HCT116 (cell line): ENCODE measurements around the gene LRRTM4. TPM values are rescaled to one million over a fixed set of nuclear protein-coding genes. Genes with fewer than 3 reads are reported as not detected.

ENCODE experiments used
- ATAC-seq: fragments of 200-7000 bp; cut with Tn5 transposase; 2 replicates; pipeline ENCODE4 v1.9.1; 2020; ENCODE audit warnings: mild to moderate bottlenecking, moderate library complexity
- BruUV-seq: library from RNA; stranded (reverse); fragments of 400-500 nt; replicated peaks from 2 replicates; lab custom pipeline; 2021; lab: Mats Ljungman, UMichigan
- CTCF ChIA-PET: fragments of 300-600 bp; sonication (Branson Sonifier 250); formaldehyde crosslinking; loops from one replicate; lab custom pipeline; 2021; ENCODE audit warnings: antibody characterized with exemption; lab: Charles Lee
- POLR2A ChIA-PET: fragments of 300-600, 350-600 bp; sonication (Branson Sonifier 250); formaldehyde crosslinking; loops from one replicate; lab custom pipeline; 2021; ENCODE audit warnings: antibody characterized with exemption; lab: Charles Lee
- RAD21 ChIA-PET, 2 experiments: fragments of 300-600 bp; sonication (Branson Sonifier 250); formaldehyde crosslinking; loops; one replicate each; lab custom pipeline; 2023; ENCODE audit warnings: low total read pairs in 2 of 2; ENCODE audit not compliant: uncharacterized antibody in 2 of 2, unreplicated experiment in 2 of 2, low non-redundant PET in 1 of 2; lab: Charles Lee
- DNase-seq: peaks from one replicate; pipeline ENCODE4 v3.0.0-alpha.2; 2010; ENCODE audit warnings: low read depth, low spot score
- H2AFZ ChIP-seq: fragments of 200-600 bp; shearing (Covaris generic), sonication (generic); 2 replicates; pipeline ENCODE4 v1.6.1; 2017; ENCODE audit warnings: low read depth, mixed run types, mixed read lengths, antibody characterized with exemption, low read length; ENCODE audit not compliant: poor library complexity, severe bottlenecking
- H3K27ac ChIP-seq: 2 replicates; pipeline ENCODE4 v1.5.1; 2012; ENCODE audit warnings: low read depth, low read length
- H3K27me3 ChIP-seq: fragments of 200-600 bp; sonication (generic); 2 replicates; pipeline ENCODE4 v1.6.1; 2016; ENCODE audit warnings: mixed run types, low read length, mixed read lengths; ENCODE audit not compliant: insufficient read depth
- H3K36me3 ChIP-seq, 2 experiments: fragments of 200-500 bp in 1 of 2; fragments of 200-600 bp in 1 of 2; sonication (Bioruptor generic) in 1 of 2; sonication (generic) in 1 of 2; 2 replicates each; pipeline versions ENCODE4 v1.5.1 to v1.6.1; 2014 to 2016; ENCODE audit warnings: low read length in 2 of 2, inconsistent platforms in 1 of 2, mixed read lengths in 1 of 2, mixed run types in 1 of 2; ENCODE audit not compliant: insufficient read depth in 2 of 2, control insufficient read depth in 1 of 2
- H3K4me1 ChIP-seq, 2 experiments: fragments of 200-600 bp in 1 of 2; sonication (generic) in 1 of 2; 2 replicates each; pipeline versions ENCODE4 v1.5.1 to v1.6.1; 2012 to 2017; ENCODE audit warnings: low read length in 2 of 2, inconsistent platforms in 1 of 2, mild to moderate bottlenecking in 1 of 2, mixed read lengths in 1 of 2, mixed run types in 1 of 2, moderate library complexity in 1 of 2; ENCODE audit not compliant: insufficient read depth in 2 of 2, control insufficient read depth in 1 of 2
- H3K4me2 ChIP-seq: fragments of 200-600 bp; sonication (generic); 2 replicates; pipeline ENCODE4 v1.6.1; 2017; ENCODE audit warnings: mixed run types, low read length, mixed read lengths
- H3K4me3 ChIP-seq, 2 experiments: fragments of 200-600 bp in 1 of 2; sonication (generic) in 1 of 2; replicated peaks in 1 of 2; 2 replicates each; pipeline ENCODE4 v1.5.1; 2011 to 2016; ENCODE audit warnings: low read length in 2 of 2, control low read depth in 1 of 2, low read depth in 1 of 2, mild to moderate bottlenecking in 1 of 2, mixed read lengths in 1 of 2, mixed run types in 1 of 2
- H3K79me2 ChIP-seq: fragments of 200-600 bp; sonication (generic); 2 replicates; pipeline ENCODE4 v1.6.1; 2017; ENCODE audit warnings: mild to moderate bottlenecking, mixed run types, low read length, moderate library complexity, mixed read lengths; ENCODE audit not compliant: insufficient read depth
- H3K9ac ChIP-seq: fragments of 200-600 bp; sonication (generic); 2 replicates; pipeline ENCODE4 v1.6.1; 2016; ENCODE audit warnings: low read length, mixed read lengths
- H3K9me2 ChIP-seq: fragments of 200-600 bp; sonication (generic), shearing (Covaris generic); 2 replicates; pipeline ENCODE4 v1.6.1; 2017; ENCODE audit warnings: mixed run types, mild to moderate bottlenecking, moderate library complexity; ENCODE audit not compliant: insufficient read depth
- H3K9me3 ChIP-seq, 2 experiments: fragments of 200-500 bp in 1 of 2; fragments of 200-600 bp in 1 of 2; sonication (Bioruptor generic) in 1 of 2; sonication (generic) in 1 of 2; 2 replicates each; pipeline ENCODE4 v1.6.1; 2014 to 2017; ENCODE audit warnings: low read length in 2 of 2, mixed read lengths in 2 of 2, inconsistent platforms in 1 of 2, low read depth in 1 of 2, mild to moderate bottlenecking in 1 of 2, mixed run types in 1 of 2, moderate library complexity in 1 of 2; ENCODE audit not compliant: control insufficient read depth in 1 of 2, insufficient read depth in 1 of 2
- H4K20me1 ChIP-seq: fragments of 200-600 bp; sonication (generic), shearing (Covaris generic); 2 replicates; pipeline ENCODE4 v1.6.1; 2017; ENCODE audit warnings: mixed run types, mild to moderate bottlenecking, moderate library complexity; ENCODE audit not compliant: insufficient read depth
- CBX3 ChIP-seq: IDR thresholded peaks from 2 replicates; pipeline ENCODE4 v1.6.1; 2012; ENCODE audit warnings: low read depth
- CEBPB ChIP-seq: IDR thresholded peaks from 2 replicates; pipeline ENCODE4 v1.6.1; 2012; ENCODE audit warnings: low read depth
- EGR1 ChIP-seq: IDR thresholded peaks from 2 replicates; pipeline ENCODE4 v1.6.1; 2012; ENCODE audit warnings: low read depth
- ELF1 ChIP-seq: IDR thresholded peaks from 2 replicates; pipeline ENCODE4 v1.6.1; 2012; ENCODE audit warnings: low read depth, borderline replicate concordance
- EZH2 ChIP-seq: fragments of 200-600 bp; sonication (generic); IDR thresholded peaks from 2 replicates; pipeline ENCODE4 v1.6.1; 2017; ENCODE audit warnings: antibody characterized with exemption, mixed run types
- EZH2phosphoT487 ChIP-seq: fragments of 200-600 bp; IDR thresholded peaks from 2 replicates; pipeline ENCODE4 v1.6.1; 2018; ENCODE audit warnings: antibody characterized with exemption, borderline replicate concordance
- MAX ChIP-seq: IDR thresholded peaks from 2 replicates; pipeline ENCODE4 v1.6.1; 2012
- POLR2A ChIP-seq: IDR thresholded peaks from 2 replicates; pipeline ENCODE4 v1.7.0; 2011; ENCODE audit warnings: borderline replicate concordance; ENCODE audit not compliant: insufficient read depth, insufficient read length; ENCODE audit errors: extremely low read depth
- POLR2AphosphoS5 ChIP-seq: IDR thresholded peaks from 2 replicates; pipeline ENCODE4 v1.6.1; 2011; ENCODE audit warnings: mild to moderate bottlenecking, low read depth, low read length, moderate library complexity
- RAD21 ChIP-seq: IDR thresholded peaks from 2 replicates; pipeline ENCODE4 v1.6.1; 2012; ENCODE audit warnings: low read depth, mild to moderate bottlenecking
- REST ChIP-seq: IDR thresholded peaks from 2 replicates; pipeline ENCODE4 v1.6.1; 2012; ENCODE audit warnings: low read depth
- SIN3A ChIP-seq: IDR thresholded peaks from 2 replicates; pipeline ENCODE4 v1.6.1; 2012; ENCODE audit warnings: low read depth
- SP1 ChIP-seq: IDR thresholded peaks from 2 replicates; pipeline ENCODE4 v1.6.1; 2012; ENCODE audit warnings: low read depth
- YY1 ChIP-seq: IDR thresholded peaks from 2 replicates; pipeline ENCODE4 v1.6.1; 2011; ENCODE audit warnings: low read length, low read depth, moderate library complexity, mild to moderate bottlenecking; ENCODE audit not compliant: insufficient replicate concordance; ENCODE audit errors: extremely low read depth
- ZFX ChIP-seq: fragments of 450-650 bp; IDR thresholded peaks from 2 replicates; pipeline ENCODE4 v1.6.1; 2017
- ZNF274 ChIP-seq: fragments of 200-500 bp; sonication (Bioruptor generic); IDR thresholded peaks from 2 replicates; pipeline ENCODE4 v1.6.1; 2014; ENCODE audit warnings: mild to moderate bottlenecking, low read depth, low read length, inconsistent platforms
- intact Hi-C: fragments of 100-400 bp; cut with micrococcal nuclease; formaldehyde crosslinking; loops from 2 replicates; pipeline ENCODE4 v1.10.0; 2022
- total RNA-seq: library from RNA; stranded (reverse); gene quantifications from one replicate; pipeline ENCODE4 v1.2.1, GENCODE V29; 2021; ENCODE audit not compliant: unreplicated experiment
- TF ChIP-seq, protein P1 (sequence below): IDR thresholded peaks from 2 replicates; pipeline ENCODE4 v1.6.1; 2012
- TF ChIP-seq, protein P2 (sequence below): IDR thresholded peaks from 2 replicates; pipeline ENCODE4 v1.6.1; 2011; ENCODE audit warnings: mild to moderate bottlenecking, low read length, moderate library complexity; ENCODE audit not compliant: insufficient replicate concordance; ENCODE audit errors: extremely low read depth
- TF ChIP-seq, protein P3 (sequence below), 3 experiments: fragments of 200-600 bp in 1 of 3; sonication (generic) in 1 of 3; IDR thresholded peaks in 2 of 3; conservative IDR thresholded peaks in 1 of 3; 2 replicates each; pipeline ENCODE4 v1.5.1; 2012 to 2017; ENCODE audit warnings: low read depth in 2 of 3, low read length in 2 of 3, antibody characterized with exemption in 1 of 3, borderline replicate concordance in 1 of 3, control low read depth in 1 of 3, mild to moderate bottlenecking in 1 of 3, mixed read lengths in 1 of 3, mixed run types in 1 of 3, moderate library complexity in 1 of 3; ENCODE audit not compliant: insufficient read depth in 1 of 3

Gene LRRTM4
- total RNA-seq, 1 experiment from 2014 or later: 0.25 TPM

GRCh38 chr2:77064324-77064723 lies 457.9 kb downstream of the LRRTM4 start:
- BruUV-seq: no TSS peak
- TF ChIP-seq EZH2phosphoT487 (no peak), CEBPB (no peak), YY1 (no peak), ELF1 (no peak), REST (no peak), RAD21 (no peak), SIN3A (no peak), MAX (no peak), CBX3 (no peak), ZNF274 (no peak), ZFX (no peak), POLR2AphosphoS5 (no peak), EZH2 (no peak), POLR2A (no peak), SP1 (no peak), EGR1 (no peak)
- TF ChIP-seq, protein P1, sequence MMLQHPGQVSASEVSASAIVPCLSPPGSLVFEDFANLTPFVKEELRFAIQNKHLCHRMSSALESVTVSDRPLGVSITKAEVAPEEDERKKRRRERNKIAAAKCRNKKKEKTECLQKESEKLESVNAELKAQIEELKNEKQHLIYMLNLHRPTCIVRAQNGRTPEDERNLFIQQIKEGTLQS: no peak
- TF ChIP-seq, protein P2, sequence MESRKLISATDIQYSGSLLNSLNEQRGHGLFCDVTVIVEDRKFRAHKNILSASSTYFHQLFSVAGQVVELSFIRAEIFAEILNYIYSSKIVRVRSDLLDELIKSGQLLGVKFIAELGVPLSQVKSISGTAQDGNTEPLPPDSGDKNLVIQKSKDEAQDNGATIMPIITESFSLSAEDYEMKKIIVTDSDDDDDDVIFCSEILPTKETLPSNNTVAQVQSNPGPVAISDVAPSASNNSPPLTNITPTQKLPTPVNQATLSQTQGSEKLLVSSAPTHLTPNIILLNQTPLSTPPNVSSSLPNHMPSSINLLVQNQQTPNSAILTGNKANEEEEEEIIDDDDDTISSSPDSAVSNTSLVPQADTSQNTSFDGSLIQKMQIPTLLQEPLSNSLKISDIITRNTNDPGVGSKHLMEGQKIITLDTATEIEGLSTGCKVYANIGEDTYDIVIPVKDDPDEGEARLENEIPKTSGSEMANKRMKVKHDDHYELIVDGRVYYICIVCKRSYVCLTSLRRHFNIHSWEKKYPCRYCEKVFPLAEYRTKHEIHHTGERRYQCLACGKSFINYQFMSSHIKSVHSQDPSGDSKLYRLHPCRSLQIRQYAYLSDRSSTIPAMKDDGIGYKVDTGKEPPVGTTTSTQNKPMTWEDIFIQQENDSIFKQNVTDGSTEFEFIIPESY: no peak
- TF ChIP-seq, protein P3, sequence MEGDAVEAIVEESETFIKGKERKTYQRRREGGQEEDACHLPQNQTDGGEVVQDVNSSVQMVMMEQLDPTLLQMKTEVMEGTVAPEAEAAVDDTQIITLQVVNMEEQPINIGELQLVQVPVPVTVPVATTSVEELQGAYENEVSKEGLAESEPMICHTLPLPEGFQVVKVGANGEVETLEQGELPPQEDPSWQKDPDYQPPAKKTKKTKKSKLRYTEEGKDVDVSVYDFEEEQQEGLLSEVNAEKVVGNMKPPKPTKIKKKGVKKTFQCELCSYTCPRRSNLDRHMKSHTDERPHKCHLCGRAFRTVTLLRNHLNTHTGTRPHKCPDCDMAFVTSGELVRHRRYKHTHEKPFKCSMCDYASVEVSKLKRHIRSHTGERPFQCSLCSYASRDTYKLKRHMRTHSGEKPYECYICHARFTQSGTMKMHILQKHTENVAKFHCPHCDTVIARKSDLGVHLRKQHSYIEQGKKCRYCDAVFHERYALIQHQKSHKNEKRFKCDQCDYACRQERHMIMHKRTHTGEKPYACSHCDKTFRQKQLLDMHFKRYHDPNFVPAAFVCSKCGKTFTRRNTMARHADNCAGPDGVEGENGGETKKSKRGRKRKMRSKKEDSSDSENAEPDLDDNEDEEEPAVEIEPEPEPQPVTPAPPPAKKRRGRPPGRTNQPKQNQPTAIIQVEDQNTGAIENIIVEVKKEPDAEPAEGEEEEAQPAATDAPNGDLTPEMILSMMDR (IDR thresholded peaks at IDR 0.05 in 2 of 3, conservative IDR thresholded peaks at IDR 0.05 in 1 of 3; ENCODE audit: borderline replicate concordance in 1 of 3, insufficient read depth in 1 of 3, low read depth in 2 of 3, low read length in 2 of 3): no peak
- Histone ChIP-seq H3K9ac (no peak overlapping the region), H3K9me2 (no peaks in the 10 kb centered on the region), H3K36me3 (no peaks in the 10 kb centered on the region), H4K20me1 (no peaks in the 10 kb centered on the region), H3K27me3 (no peaks in the 10 kb centered on the region), H3K9me3 (peaks cover 5 to 8% of the 10 kb centered on the region in 2 experiments; a peak in 3 of 4 replicates), H3K27ac (no peak overlapping the region), H3K4me1 (no peaks in the 10 kb centered on the region), H2AFZ (no peak overlapping the region), H3K4me2 (no peak overlapping the region), H3K4me3 (no peak overlapping the region), H3K79me2 (no peaks in the 10 kb centered on the region)
- ChIA-PET CTCF (no interaction called here), POLR2A (no interaction called here), RAD21 (no interaction called here)
- DNase-seq: no peak
- intact Hi-C loops: no loop called here
- no peak for ATAC-seq
